Loucy (cell line): ENCODE measurements around the gene GSG1.

Source experiments
- H2AFZ ChIP-seq: fragments of 200-600 bp; sonication (generic); 2 replicates; pipeline ENCODE4 v1.6.0; 2016; ENCODE audit warnings: antibody characterized with exemption, mild to moderate bottlenecking, low read length, moderate library complexity
- H3F3A ChIP-seq: fragments of 200-600 bp; 2 replicates; pipeline ENCODE4 v1.6.0; 2016; ENCODE audit warnings: antibody characterized with exemption, low read depth, mild to moderate bottlenecking
- H3K27me3 ChIP-seq: fragments of 200-600 bp; sonication (generic); 2 replicates; pipeline ENCODE4 v1.6.1; 2014; ENCODE audit warnings: low read length, mild to moderate bottlenecking; ENCODE audit not compliant: insufficient read depth, poor library complexity, severe bottlenecking
- H3K36me3 ChIP-seq: fragments of 200-600 bp; sonication (generic); 2 replicates; pipeline ENCODE4 v1.6.1; 2016; ENCODE audit warnings: low read length; ENCODE audit not compliant: insufficient read depth
- H3K4me1 ChIP-seq: fragments of 200-600 bp; sonication (generic); 2 replicates; pipeline ENCODE4 v1.5.1; 2014; ENCODE audit warnings: low read length, mild to moderate bottlenecking; ENCODE audit not compliant: insufficient read depth, poor library complexity, severe bottlenecking
- H3K4me2 ChIP-seq: fragments of 200-600 bp; sonication (generic); 2 replicates; pipeline ENCODE4 v1.6.0; 2014; ENCODE audit warnings: antibody characterized with exemption, low read length, low read depth, mild to moderate bottlenecking; ENCODE audit not compliant: poor library complexity, severe bottlenecking
- H3K4me3 ChIP-seq: fragments of 200-600 bp; sonication (generic); 2 replicates; pipeline ENCODE4 v1.5.1; 2014; ENCODE audit warnings: low read length, mild to moderate bottlenecking, mixed read lengths; ENCODE audit not compliant: poor library complexity, severe bottlenecking
- H3K79me2 ChIP-seq: fragments of 200-600 bp; sonication (generic); 2 replicates; pipeline ENCODE4 v1.6.1; 2014; ENCODE audit warnings: low read length; ENCODE audit not compliant: insufficient read depth
- H3K9ac ChIP-seq: fragments of 200-600 bp; sonication (generic); 2 replicates; pipeline ENCODE4 v1.6.0; 2014; ENCODE audit warnings: mild to moderate bottlenecking, low read depth, low read length, moderate library complexity; ENCODE audit not compliant: poor library complexity, severe bottlenecking
- H3K9me2 ChIP-seq: fragments of 200-600 bp; sonication (generic); replicated peaks from 2 replicates; pipeline ENCODE4 v1.6.1; 2016; ENCODE audit warnings: low read depth, low read length, mixed read lengths
- H3K9me3 ChIP-seq: fragments of 200-600 bp; sonication (generic); 2 replicates; pipeline ENCODE4 v1.6.1; 2014; ENCODE audit warnings: mild to moderate bottlenecking, antibody characterized with exemption, low read length, low read depth; ENCODE audit not compliant: insufficient read depth
- H4K20me1 ChIP-seq: fragments of 200-600 bp; sonication (generic); 2 replicates; pipeline ENCODE4 v1.6.0; 2014; ENCODE audit warnings: antibody characterized with exemption, low read length, mild to moderate bottlenecking; ENCODE audit not compliant: insufficient read depth, poor library complexity, severe bottlenecking
- EZH2phosphoT487 ChIP-seq: fragments of 200-600 bp; IDR thresholded peaks from 2 replicates; pipeline ENCODE4 v1.6.1; 2018; ENCODE audit warnings: antibody characterized with exemption, mild to moderate bottlenecking, moderate library complexity, borderline replicate concordance
- TF ChIP-seq, protein P1 (sequence below): fragments of 200-600 bp; sonication (generic); conservative IDR thresholded peaks from 2 replicates; pipeline ENCODE4 v1.5.1; 2014; ENCODE audit warnings: mild to moderate bottlenecking, antibody characterized with exemption, low read length

The GSG1 gene

DNA sequence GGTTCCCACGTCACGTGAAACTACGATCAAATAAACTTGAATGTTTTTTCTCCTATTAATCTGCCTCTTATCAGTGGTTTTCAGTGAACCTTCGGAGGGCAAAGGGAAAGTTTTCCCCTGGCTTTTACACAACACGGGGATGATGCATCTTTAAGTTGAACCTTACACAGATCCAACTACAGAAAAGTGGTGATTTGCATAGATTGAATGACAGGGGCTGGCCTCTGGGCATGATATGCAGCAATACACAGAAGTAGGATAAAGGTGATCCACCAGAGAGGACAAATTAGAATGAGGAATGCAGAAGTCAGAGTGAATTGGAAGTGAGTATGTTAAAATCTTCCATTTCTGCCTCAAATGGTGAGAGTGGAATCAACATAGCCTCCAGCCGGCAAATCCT lies 11.6 kb downstream of the GSG1 start:
- Histone ChIP-seq H4K20me1 (no peaks in the 10 kb centered on the region), H3F3A (no peaks in the 10 kb centered on the region), H3K4me2 (no peak overlapping the region), H3K27me3 (no peaks in the 10 kb centered on the region), H3K4me1 (no peaks in the 10 kb centered on the region), H2AFZ (no peak overlapping the region), H3K36me3 (no peaks in the 10 kb centered on the region), H3K9ac (no peak overlapping the region), H3K79me2 (no peaks in the 10 kb centered on the region), H3K9me2 (no peaks in the 10 kb centered on the region), H3K9me3 (no peaks in the 10 kb centered on the region), H3K4me3 (no peak overlapping the region)
- no peak for TF ChIP-seq EZH2phosphoT487
- TF ChIP-seq, protein P1, sequence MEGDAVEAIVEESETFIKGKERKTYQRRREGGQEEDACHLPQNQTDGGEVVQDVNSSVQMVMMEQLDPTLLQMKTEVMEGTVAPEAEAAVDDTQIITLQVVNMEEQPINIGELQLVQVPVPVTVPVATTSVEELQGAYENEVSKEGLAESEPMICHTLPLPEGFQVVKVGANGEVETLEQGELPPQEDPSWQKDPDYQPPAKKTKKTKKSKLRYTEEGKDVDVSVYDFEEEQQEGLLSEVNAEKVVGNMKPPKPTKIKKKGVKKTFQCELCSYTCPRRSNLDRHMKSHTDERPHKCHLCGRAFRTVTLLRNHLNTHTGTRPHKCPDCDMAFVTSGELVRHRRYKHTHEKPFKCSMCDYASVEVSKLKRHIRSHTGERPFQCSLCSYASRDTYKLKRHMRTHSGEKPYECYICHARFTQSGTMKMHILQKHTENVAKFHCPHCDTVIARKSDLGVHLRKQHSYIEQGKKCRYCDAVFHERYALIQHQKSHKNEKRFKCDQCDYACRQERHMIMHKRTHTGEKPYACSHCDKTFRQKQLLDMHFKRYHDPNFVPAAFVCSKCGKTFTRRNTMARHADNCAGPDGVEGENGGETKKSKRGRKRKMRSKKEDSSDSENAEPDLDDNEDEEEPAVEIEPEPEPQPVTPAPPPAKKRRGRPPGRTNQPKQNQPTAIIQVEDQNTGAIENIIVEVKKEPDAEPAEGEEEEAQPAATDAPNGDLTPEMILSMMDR = no peak

DNA sequence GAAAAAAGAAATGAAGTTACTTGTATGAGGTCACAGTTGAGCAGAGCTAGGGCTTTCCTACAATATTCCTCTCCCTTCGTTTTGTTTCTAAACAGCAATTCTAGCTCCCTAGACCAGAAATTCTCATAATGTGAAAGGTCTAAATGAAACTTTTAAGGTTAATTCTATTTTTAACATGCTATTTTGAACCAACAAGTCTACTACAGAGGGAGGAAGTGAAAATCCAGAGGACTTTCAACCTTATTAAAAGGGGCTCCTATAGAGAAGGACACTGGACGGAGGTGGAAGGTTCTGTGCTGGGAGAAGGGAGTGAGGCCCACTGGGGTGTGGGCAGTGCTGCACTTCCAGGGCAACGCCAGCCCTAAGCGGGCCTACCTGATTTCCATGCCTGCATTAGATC lies 13.4 kb downstream of the GSG1 start:
- Histone ChIP-seq H3K27me3 (no peaks in the 10 kb centered on the region), H3F3A (no peaks in the 10 kb centered on the region), H2AFZ (no peak overlapping the region), H3K79me2 (no peaks in the 10 kb centered on the region), H4K20me1 (no peaks in the 10 kb centered on the region), H3K9me3 (no peaks in the 10 kb centered on the region), H3K4me2 (no peak overlapping the region), H3K36me3 (no peaks in the 10 kb centered on the region; the same call in 1 of the 2 replicates), H3K4me1 (no peaks in the 10 kb centered on the region), H3K9ac (no peak overlapping the region), H3K9me2 (no peaks in the 10 kb centered on the region), H3K4me3 (no peak overlapping the region)
- TF ChIP-seq, protein P1 = no peak
- no peak for TF ChIP-seq EZH2phosphoT487

DNA sequence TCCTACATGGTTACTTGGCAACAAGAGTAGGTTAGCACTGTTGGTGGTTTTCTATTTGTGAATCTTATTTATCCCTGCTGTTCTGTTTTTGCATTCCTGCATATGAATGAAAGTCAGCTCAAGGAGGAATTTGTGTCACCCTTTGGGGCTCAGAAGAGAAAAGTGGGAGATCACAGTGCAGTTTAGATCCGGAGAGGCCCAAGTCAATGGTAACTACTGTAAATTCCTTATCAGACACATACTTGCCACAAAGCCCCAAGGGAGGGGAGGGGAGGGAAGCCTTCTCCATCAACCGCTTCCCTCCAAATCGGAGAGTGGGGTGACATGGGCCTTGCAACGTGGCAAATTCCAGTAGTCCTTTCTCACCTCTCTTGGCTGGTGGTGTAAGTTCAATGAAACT lies 15.0 kb downstream of the GSG1 start:
- Histone ChIP-seq H3K4me1 (no peaks in the 10 kb centered on the region), H3K36me3 (peaks cover 3% of the 10 kb centered on the region; the same call in 1 of the 2 replicates), H3K9me2 (no peaks in the 10 kb centered on the region), H3K4me2 (no peak overlapping the region), H3F3A (no peaks in the 10 kb centered on the region), H4K20me1 (no peaks in the 10 kb centered on the region), H3K9me3 (no peaks in the 10 kb centered on the region), H3K27me3 (no peaks in the 10 kb centered on the region), H3K79me2 (no peaks in the 10 kb centered on the region), H3K9ac (no peak overlapping the region), H3K4me3 (no peak overlapping the region), H2AFZ (no peak overlapping the region)
- TF ChIP-seq, protein P1 = no peak
- TF ChIP-seq EZH2phosphoT487 = no peak
